GM18505 (cell line): ENCODE data around the gene CDADC1.

ENCODE experiments used
- ATAC-seq: cut with Tn5 transposase; IDR thresholded peaks from one replicate; pipeline ENCODE4 v1.9.1; 2021; ENCODE audit not compliant: unreplicated experiment
- POLR2A ChIP-seq: IDR thresholded peaks from 4 replicates; pipeline ENCODE4 v1.6.1; 2011; ENCODE audit warnings: borderline replicate concordance; ENCODE audit not compliant: insufficient read depth, insufficient read length; ENCODE audit errors: extremely low read depth

CDADC1 gene

DNA sequence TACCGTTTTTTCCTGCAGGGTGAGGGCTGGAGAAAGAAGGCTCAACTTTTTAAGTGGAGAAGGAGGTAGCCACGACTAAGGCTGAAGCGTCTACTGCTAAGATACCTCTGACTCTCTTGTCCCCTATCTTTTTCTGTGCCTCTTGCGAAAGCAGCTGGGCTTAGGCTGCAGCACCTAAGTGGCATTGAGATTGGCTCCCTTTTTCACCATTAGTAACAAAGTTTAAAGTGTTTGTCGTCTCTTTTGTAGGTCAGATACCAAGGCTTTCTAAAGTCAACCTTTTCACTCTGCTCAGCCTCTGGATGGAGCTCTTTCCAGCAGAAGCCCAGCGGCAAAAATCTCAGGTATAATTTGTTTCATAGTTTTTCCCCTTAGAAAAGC, 887 bp downstream of the CDADC1 start:
- ATAC-seq: no peak
- no peak for TF ChIP-seq POLR2A

DNA sequence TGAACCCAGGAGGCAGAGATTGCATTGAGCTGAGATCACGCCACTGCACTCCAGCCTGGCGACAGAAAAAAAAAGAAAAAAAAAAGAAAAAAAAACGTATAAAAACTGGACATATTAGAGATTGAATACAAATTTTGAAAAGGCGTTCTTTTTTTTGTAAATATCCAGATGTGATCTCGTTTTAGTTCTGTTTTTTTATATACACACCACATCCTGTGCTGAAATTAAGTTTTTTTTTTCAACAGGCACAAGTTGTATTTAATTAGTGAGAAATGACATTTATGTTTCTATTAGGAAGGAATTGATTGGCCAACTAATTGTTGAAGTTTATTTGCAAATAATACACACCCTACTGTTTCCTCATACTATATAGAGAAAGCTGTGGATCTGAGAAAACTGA, 3.6 kb downstream of the CDADC1 start:
- no peak for ATAC-seq

DNA sequence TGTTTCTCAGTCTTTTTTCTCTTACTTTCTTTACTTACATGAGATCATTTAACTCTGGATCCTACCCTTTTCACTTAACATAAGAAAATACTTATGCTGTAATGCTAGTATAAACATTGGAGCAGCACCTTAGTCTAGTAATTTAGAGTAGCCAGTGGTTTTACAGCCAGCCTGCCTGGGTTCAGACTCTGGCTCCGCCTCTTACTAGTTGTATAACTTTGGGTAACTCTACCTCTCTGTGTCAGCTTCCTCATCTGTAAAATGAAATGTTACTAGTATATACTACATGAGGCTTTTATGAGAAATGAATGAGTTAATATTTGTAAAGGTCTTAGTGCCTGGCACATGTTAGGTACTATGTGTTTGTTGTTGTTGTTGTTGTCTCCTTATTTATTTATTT, 5.6 kb downstream of the CDADC1 start:
- TF ChIP-seq POLR2A: no peak
- ATAC-seq: no peak

More for the DNA sequence above, 3.6 kb downstream of the CDADC1 start:
- TF ChIP-seq POLR2A: no peak

DNA sequence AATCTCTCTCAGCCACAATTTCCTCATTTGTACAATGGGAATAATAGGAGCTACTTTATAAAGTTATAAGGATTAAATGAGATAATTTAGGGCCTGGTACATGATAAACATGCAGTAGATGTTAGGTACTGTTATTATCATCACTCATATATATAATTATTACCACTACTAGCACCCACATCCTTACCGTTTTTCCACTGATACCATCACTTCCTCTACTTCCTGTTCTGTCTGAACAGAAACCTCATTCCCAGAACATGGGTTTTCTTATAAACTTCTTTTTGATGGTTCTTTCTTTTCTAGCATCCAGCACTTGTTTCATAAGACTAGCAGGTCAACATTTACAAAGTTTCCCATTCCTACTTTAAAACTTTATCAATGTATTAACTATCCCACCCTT, 6.3 kb downstream of the CDADC1 start:
- ATAC-seq: no peak
- no peak for TF ChIP-seq POLR2A

DNA sequence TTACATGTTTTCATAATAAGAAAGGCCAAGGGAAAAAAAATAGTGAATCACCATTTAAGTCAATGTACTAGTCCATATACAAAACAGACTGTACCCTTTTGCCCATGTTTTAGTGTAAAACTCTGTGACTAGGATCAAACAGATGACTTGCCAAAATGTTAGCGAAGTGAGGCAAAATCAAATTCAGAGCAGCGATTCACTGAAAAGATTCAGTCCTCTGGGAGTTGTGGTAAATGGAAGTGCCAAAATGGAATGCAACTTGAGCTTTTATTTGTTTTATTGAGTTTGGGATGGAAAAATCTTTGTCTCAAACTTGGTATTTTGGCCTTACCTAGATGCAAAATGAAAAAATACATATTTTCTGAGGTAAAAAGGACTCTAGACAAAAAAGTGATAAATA, 9.1 kb downstream of the CDADC1 start:
- ATAC-seq: no peak
- TF ChIP-seq POLR2A: no peak

DNA sequence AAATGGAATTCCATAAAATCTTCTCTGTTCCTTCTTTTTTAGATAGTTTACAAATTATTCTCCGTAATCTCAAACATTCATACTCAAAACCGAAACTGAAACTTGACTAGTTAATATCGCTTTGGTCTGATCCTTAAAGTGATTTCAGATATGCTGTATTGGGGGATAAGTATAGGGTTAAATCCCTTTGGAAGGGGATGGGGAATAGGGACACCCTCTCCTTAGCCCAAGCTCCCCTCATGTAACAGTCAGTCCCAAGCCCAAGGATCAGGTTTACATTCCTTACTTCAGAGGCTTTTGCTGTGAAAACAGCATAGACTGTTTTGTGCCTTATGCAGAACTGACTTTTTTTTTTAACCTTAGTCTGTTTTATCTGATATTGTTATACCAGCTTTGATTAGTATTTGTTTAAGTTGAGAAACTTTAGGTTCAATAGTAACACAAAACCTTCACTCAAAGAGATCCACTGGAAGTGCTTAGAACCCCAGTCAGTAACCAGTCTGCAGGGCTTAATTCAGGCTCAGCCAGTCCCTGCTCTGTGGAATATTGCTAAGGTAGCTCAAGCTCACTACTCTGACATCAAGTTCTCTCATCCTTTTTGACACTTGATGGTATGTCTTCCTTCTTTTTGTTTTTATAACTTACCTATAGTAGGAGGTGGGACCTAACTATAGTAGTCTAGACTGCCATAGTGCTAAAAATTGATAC, 10.5 kb downstream of the CDADC1 start:
- ATAC-seq: no peak
- no peak for TF ChIP-seq POLR2A

DNA sequence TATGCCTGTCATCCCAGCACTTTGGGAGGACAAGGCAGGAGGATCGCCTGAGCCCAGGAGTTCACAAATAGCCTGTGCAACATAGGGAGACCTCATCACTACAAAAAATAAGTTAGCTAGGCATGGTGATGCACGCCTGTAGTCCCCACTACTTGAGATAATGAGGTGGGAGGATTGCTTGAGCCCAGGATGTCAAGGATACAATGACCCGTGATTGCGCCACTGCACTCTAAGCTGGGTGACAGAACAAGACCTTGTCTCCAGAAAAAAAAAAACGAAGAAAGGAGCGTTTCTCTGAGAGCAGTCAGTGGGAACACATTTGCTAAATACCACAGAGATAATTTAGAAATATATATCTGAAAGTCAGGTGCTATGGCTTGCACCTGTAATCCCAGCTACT, 11.9 kb downstream of the CDADC1 start:
- no peak for TF ChIP-seq POLR2A
- ATAC-seq: no peak

DNA sequence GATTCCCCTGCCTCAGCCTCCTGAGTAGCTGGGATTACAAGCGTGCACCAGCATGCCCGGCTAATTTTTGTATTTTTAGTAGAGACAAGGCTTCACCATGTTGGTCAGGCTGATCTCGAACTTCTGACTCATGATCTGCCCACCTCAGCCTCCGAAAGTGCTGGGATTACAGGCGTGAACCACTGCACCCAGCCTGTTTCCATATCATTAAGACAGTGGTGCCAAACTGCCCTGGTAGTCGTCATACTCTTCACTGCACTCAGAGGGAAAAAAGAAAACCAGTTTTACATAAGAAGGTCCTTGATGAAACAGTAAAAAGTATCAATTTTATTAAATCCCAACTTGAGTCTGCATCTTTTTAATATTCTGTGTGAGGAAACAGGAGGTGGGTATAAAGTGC, 14.9 kb downstream of the CDADC1 start:
- no peak for ATAC-seq
- no peak for TF ChIP-seq POLR2A

DNA sequence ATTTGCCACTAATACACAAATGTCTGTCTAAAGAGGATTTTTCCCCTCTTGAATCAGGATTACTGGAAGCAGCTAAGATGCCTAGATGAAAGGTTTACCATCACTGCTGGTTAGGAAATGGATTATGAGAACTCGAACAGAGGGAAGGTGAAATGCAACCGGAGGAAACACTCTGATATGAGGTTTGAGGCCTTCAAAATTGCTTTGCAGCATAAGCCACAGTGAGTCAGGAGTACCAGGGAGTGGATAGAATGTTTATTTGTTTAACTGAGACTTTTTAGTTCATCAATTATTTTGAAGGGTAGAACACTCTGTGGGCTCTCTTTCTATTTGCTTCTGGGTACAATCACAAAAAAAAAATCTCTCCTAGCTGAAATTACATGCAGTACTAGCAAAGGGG, 18.1 kb downstream of the CDADC1 start:
- no peak for ATAC-seq
- no peak for TF ChIP-seq POLR2A

DNA sequence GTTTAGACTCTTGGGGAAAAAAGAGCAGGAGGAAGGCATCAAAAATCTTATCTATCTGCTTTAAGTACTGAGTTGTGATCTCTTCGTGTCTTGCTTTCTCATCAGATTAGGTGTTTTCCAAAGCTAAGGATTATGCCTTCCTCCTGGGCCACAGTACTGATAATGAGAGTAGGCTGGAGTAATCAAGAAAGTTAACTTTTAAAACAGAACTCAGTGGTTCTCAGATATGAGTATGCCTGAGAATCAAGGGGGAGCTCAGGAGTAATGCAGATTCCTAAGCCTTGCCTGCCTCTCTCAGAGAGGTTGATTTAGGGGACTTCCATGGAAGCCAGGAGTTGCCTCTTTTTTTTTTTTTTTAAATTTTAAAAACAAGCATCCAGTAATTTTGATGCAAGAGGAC, 23.5 kb downstream of the CDADC1 start:
- no peak for TF ChIP-seq POLR2A
- no peak for ATAC-seq

DNA sequence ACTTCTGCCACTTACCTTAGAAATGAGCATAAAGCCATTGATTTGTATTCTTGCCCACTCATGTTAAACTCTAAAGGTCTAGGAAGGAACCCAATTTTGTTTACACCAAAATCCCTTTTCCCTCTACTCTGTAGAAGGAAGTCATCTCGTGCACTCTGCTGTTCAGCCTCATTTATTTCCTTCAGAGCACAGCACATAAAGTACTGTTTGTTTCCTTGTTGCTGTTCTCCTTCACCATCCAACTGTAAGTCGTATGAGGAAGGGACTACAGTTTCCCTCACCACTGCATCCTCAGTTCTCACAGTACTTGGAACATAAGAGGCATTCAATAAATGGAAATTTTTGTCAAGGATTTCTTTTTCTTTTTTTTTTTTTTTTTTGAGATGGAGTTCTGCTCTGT, 24.6 kb downstream of the CDADC1 start:
- no peak for TF ChIP-seq POLR2A
- no peak for ATAC-seq

DNA sequence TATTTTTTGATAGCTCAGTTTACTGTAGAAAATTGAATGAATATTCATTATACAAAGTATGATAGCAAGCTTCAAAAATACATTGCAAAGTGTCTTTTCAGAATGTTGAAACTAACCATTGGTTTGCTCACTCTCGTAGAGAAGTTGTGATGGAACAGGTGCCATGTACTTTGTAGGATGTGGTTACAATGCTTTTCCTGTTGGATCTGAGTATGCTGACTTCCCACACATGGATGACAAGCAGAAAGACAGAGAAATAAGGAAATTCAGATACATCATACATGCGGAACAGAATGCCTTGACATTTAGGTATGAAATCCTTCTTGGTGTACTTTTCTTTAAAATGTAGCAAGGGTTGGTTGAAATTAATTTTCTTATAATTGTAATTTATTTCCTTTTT, 30.5 kb downstream of the CDADC1 start:
- TF ChIP-seq POLR2A: no peak
- ATAC-seq: no peak

DNA sequence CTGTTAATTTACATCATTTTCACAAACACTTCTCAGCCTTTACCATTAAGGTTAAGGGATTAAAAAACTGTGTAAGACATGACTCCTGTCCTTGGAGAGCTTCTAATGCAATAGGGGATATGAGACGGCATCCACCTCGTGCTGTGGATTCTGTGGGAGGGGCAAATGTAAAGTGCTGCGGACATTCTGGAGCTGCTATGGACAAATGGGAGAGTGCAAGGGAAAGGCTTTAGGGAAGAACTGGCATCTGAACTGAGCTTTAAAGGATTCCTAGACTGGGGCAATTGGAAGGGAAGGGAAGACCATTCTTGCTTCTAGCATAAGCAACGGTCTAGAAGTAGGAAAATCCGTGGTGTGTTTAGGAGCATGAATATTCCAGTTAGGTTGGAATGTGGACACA, 31.4 kb downstream of the CDADC1 start:
- no peak for ATAC-seq
- TF ChIP-seq POLR2A: no peak

DNA sequence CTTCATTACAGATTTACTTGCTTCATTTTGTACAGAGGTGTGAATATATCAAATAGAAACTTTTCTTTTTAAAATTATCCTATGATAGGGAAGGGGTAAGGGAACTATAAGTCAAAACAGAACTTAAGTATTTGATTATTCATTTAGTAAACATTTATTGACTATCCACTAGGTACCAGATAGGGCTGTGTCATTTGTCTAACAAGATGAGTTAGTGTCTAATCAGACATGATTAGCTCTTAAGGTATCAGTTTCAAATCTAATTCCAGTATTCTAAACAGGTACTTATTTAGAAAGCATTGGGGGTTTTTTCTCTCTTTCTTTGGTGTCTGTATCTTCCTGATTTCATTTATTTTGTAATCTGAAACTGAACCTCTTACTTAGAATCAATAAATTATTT, 32.2 kb downstream of the CDADC1 start:
- TF ChIP-seq POLR2A: no peak
- ATAC-seq: no peak

DNA sequence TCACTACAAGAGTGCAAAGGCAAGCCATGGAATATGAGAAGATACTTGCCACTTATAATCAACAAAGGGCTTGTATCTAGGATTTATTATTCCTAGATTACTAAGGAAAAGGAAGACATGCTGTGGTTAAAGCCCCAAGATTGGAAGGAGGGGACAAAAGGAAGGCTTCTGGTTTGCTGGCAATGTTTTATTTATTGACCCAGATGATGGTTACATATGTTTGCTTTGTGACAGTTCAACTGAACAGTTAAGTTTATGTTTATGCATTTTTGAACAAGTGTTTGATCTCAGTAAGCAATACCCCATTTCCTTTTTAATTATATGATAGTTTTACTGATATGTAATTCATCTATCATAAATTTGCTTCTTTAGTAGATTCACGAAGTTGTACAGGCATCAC, 40.3 kb downstream of the CDADC1 start:
- ATAC-seq: no peak
- TF ChIP-seq POLR2A: no peak
